Measurements from ENCODE around the gene BCDIN3D.
A peak's percentile ranks its signal among the peaks of the same experiment; 100 is the strongest.
"Not testable (repeated sequence)": the region's sequence is repeated elsewhere in the genome, so short reads cannot be mapped to it uniquely, and the experiment has no call there.

Gene BCDIN3D

DNA sequence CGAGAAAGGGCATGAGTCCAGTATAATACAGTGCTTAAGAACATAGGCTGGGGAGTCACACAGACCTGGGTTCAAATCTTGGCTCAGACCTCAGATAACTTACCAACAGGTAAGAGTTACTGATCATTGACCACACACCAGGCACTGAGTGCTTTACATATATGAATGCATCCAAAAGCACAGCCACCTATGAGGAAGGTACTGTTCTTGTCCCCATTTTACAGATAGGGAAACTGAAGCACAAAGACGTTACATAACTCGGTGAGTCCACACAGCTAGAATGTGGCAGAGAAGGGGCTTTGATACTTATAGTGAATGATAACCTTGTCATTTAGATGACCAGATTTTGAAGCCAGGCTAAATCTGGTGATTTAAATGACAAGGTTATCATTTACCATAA is 33.2 kb upstream of the BCDIN3D start:
- DNase-seq = no peak

GRCh38 chr12:49875115-49875720 is 32.3 kb upstream of the BCDIN3D start:
- DNase-seq = no peak

DNA sequence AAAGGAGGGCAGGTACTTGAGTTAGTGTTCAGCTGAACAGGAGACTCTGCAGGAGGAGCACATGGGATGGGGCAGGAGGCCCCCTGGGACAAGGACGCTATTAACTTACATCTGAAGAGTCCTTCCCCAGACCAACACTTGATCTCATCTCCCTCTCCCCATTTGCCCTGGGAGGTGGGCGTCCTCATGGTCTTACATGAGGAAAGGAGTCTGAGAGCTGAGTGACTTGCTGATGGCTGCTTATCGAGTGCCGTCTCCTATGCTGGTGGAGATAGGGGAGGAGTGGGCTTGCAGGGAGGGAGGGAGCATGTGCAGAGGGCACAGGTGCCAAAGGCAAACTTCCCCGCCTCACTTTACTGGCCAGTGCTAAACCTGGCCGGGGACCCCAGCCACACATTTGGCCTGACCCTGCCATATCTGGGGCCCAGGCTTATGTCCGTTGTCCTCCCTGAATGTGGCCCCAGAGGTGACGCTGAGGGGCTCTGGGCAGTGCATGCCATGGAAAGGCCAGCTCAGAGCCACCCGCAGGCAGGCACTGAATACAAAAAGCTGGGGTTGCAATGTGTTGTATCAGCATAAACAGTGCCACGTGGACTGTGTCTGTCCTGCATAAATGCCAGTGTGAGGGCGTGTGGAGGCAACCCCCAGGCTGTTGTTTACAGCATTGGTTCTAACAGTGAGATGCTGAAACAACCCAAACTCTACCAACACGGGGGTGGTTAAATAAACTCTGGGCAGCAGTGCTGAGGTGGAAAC is 31.4 kb upstream of the BCDIN3D start:
- DNase-seq = no peak

- DNase-seq = no peak
Observed at GRCh38 chr12:49873361-49873934, 30.5 kb upstream of the BCDIN3D start.

GRCh38 chr12:49872781-49873181 is 29.9 kb upstream of the BCDIN3D start:
- no peak for DNase-seq

DNA sequence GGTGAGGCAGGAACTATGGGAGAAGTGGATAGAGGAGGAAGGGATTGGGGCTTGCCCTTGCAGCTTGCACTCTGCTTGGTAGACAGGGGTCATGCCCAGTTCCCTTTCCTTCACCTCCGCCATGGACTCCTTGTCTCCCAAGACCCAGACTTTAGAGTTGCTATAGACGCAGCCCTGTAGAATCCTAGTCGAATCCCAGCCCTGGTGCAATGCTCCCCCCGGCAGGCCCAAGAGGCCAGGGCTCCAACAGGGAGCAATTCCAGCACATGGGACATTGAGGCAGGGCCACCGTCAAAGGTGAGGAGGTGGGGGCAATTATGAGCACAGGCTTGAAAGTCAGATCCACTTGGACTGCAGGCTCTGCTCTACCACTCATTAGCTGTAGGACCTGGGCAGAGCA is 29.5 kb upstream of the BCDIN3D start:
- no peak for DNase-seq

DNA sequence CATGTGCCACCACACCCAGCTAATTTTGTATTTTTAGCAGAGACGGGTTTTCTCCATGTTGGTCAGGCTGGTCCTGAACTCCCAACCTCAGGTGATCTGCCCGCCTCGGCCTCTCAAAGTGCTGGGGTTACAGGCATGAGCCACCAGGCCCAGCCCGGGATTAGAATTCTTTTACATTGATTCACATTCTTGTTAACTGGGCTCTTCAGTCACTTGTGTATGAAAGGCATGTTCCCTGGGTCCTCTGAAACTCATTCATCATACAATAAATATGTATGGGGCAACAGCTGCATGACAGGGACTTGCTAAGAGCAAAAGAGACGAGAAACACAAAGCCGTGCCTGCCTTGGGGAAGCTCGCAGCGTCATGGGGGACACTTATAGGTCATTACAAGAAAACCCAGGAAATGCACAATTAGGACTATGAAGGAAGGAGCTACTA is 28.9 kb upstream of the BCDIN3D start:
- not testable (repeated sequence) for DNase-seq

- no peak for DNase-seq
Observed at GRCh38 chr12:49871263-49871561, 28.3 kb upstream of the BCDIN3D start.

DNA sequence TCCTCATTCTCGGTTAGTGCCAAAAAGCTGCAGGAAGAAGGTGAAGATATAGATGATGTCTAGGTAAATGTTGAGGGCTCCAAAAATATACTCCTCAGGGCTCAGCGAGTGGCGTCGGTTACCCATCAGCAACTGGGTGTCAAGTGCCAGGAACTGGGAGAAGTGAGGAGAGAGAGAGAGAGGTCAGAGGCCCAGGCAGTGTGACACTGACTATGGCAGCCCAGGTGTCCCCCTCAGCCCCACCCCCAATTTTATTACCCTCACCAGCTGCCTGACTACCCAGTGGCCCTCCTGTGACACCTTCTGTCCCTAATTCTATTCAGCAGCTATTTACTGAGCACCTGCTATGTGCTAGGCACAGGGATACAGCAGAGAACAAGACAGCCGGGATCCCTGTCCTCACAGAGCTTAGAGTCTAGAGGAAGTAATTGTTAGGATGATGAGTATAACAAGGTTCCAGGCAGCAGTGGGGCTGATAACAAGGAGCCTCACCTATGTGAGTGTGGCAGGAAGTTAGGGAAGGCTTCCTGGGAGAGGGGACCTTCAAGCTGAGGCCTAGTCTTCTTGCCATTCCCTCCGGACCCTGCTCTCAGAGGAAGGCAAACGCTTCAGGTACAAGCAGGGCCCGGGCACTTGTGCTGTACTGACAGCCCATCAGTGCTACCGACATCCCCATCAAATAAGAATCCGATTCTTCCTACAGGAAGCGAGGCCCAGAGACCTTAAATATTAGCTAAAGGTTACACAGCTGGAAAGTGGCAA is 27.8 kb upstream of the BCDIN3D start:
- no peak for DNase-seq

- no peak for DNase-seq
Observed at GRCh38 chr12:49869816-49870500, 27.1 kb upstream of the BCDIN3D start.

DNA sequence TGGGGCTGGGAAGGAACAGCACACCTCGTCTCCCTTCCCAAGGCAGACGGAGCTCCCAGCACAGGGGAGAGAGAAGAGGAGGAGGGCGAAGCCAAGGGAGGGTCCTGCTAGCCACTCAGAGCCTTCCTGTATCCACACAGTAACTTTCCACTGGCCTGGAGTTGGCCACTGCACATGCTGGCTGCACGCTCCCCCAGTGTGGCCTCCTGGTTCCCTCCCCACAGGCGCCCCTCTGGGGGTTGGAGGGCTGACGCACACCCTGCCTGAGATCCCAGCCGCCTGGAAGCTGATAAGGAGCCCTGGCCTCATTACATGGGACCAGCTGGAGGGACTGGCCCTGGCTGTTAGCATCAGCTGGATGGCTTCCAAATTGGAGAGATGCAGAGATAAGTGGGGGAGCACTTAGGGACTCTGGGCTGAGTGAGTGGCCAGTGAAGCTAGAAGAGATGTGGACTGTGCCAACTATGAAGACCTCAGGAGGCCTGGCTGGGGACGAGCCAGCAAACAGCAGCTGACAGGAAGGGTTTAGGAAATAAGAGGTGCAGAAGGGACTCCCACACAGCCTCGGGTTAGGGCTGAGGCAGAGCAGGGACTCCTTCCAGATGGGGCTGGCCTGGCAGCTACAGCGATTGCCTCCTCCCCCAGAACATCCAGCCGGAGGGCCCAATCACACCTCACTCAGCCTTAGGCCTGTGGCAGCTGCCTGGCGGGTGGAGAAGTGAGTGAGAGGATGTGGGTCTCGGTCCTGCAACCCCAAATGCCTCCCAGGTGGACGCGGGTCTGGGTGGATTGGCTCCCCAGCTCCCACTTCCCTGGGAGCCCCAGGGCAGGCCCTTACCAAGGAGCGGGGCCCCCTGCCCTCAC is 26.3 kb upstream of the BCDIN3D start:
- DNase-seq = no peak

DNA sequence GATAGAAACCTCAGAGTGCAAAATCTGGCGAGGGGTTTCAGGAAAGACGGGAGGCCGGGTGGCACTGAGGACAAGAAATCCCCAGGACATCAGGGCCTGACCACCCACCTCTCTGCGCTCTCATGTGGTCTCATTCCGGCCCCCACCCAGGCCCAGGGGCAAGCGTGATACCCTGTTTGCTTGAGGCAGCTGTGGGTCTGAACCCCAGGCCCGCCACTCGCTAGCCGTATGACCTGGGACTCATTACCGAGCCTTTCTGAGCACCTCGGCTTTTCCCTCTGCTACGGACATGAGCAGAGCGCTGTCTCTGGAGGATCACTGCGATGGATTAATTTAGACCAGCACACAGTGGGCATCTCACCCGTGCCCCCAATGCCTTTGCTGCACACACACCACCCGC is 25.5 kb upstream of the BCDIN3D start:
- DNase-seq = no peak

GRCh38 chr12:49867570-49868341 is 24.9 kb upstream of the BCDIN3D start:
- no peak for DNase-seq

DNA sequence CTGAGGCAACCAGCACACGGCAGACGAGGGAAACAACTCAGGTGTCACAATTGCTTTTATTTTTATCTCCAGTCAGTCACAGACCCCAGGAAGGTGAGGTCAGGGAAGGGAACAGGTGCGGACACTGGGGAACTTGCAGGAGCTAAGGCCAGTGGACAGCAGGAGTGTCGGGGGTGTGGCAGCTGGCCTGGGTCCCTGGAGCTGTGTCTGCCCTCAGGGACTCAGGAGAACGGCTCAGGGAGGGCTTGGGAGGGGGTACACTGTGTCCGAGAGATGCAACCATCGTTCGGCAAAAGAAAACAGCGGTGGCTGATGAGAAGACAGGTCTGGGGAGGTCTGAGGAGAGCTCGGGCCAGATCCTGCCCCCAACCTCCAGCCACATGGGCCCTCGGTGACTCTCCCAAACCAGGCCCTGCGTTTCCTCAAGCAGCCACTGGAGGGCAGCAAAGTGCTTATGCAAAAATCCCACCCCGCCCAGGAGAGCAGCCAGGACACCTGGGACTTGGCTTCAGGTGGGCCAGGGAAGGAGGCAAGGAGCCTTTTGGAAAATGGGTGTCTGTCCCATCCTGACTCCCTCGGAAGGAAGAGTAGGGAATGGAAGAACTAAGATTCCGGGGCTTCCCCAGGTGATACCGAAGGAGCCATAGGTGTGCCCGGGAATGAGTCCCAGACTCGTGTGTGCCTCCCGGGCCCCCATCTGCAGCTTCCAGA is 24.1 kb upstream of the BCDIN3D start:
- peak; percentile 77 for DNase-seq

DNA sequence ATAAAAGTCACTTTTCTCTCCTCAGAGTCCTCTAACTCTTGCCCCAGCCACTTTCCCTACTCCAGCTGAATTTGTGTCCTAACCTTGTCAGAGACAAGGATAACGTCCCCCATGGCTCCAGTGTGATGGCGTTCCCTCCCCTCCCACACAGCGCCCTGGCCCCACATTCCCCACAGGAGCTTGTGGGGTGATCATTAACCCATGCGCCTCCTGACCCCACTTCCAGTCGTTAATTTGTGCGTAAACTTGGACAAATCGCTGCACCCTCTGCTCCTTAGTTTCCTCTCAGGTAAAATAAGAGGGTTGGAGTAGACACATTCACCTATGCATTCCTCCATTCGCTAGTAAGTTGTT is 22.9 kb upstream of the BCDIN3D start:
- no peak for DNase-seq

- DNase-seq = no peak
Observed at GRCh38 chr12:49865109-49865781, 22.3 kb upstream of the BCDIN3D start.

GRCh38 chr12:49864798-49865090 is 21.8 kb upstream of the BCDIN3D start:
- DNase-seq = no peak

- no peak for DNase-seq
Observed at GRCh38 chr12:49863946-49864797, 21.3 kb upstream of the BCDIN3D start.

DNA sequence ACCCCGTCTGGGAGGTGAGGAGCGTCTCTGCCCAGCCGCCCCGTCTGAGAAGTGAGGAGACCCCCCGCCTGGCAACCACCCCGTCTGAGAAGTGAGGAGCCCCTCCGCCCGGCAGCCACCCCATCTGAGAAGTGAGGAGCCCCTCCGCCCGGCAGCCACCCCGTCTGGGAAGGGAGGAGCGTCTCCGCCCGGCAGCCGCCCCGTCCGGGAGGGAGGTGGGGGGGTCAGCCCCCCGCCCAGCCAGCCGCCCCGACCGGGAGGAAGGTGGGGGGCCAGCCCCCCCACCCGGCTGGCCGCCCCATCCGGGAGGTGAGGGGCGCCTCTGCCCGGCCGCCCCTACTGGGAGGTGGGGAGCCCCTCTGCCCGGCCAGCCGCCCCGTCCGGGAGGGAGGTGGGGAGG is 18.0 kb upstream of the BCDIN3D start:
- not testable (repeated sequence) for DNase-seq
